H9 (cell line): Measurements from ENCODE around the gene ARHGAP22. TPM values are rescaled to one million over a fixed set of nuclear protein-coding genes. Genes with fewer than 3 reads are reported as not detected.

ENCODE experiments used
- DNase-seq: peaks from one replicate; pipeline ENCODE4 v3.0.0-alpha.2; 2017
- H2AFZ ChIP-seq: one replicate; pipeline ENCODE4 v1.6.1; 2013; ENCODE audit warnings: mild to moderate bottlenecking, low read length, control low read depth, moderate library complexity
- H2AK5ac ChIP-seq: 2 replicates; pipeline ENCODE4 v1.6.1; 2013; ENCODE audit warnings: low read length, control low read depth, mixed read lengths; ENCODE audit not compliant: insufficient read length
- H2BK120ac ChIP-seq: one replicate; pipeline ENCODE4 v1.6.1; 2013; ENCODE audit warnings: low read depth, mild to moderate bottlenecking, low read length, control low read depth, inconsistent platforms; ENCODE audit not compliant: poor library complexity, severe bottlenecking
- H2BK12ac ChIP-seq: 2 replicates; pipeline ENCODE4 v1.6.1; 2013; ENCODE audit warnings: low read length, control low read depth, mixed read lengths, low read depth; ENCODE audit not compliant: insufficient read length
- H2BK15ac ChIP-seq: 2 replicates; pipeline ENCODE4 v1.6.1; 2013; ENCODE audit warnings: low read depth, low read length, control low read depth
- H2BK20ac ChIP-seq: one replicate; pipeline ENCODE4 v1.6.1; 2013; ENCODE audit warnings: low read depth, mild to moderate bottlenecking, low read length, control low read depth, inconsistent platforms; ENCODE audit not compliant: poor library complexity, severe bottlenecking
- H2BK5ac ChIP-seq: 2 replicates; pipeline ENCODE4 v1.6.1; 2013; ENCODE audit warnings: low read length, control low read depth, mixed read lengths; ENCODE audit not compliant: insufficient read length
- H3K14ac ChIP-seq: 2 replicates; pipeline ENCODE4 v1.6.1; 2013; ENCODE audit warnings: low read length, control low read depth; ENCODE audit not compliant: insufficient read depth
- H3K18ac ChIP-seq: 2 replicates; pipeline ENCODE4 v1.6.1; 2013; ENCODE audit warnings: low read depth, mild to moderate bottlenecking, mixed read lengths, low read length, control low read depth; ENCODE audit not compliant: insufficient read length
- H3K23ac ChIP-seq: 2 replicates; pipeline ENCODE4 v1.6.1; 2013; ENCODE audit warnings: low read length, control low read depth, mixed read lengths, low read depth; ENCODE audit not compliant: insufficient read length
- H3K23me2 ChIP-seq: 2 replicates; pipeline ENCODE4 v1.6.1; 2013; ENCODE audit warnings: low read depth, mild to moderate bottlenecking, mixed read lengths, low read length, control low read depth; ENCODE audit not compliant: insufficient read length, poor library complexity, severe bottlenecking
- H3K27ac ChIP-seq: 2 replicates; pipeline ENCODE4 v1.5.1; 2013; ENCODE audit warnings: low read length, control low read depth, mixed read lengths, low read depth; ENCODE audit not compliant: insufficient read length
- H3K27me3 ChIP-seq: 2 replicates; pipeline ENCODE4 v1.6.1; 2013; ENCODE audit warnings: low read length, control low read depth, inconsistent platforms; ENCODE audit not compliant: insufficient read depth
- H3K4ac ChIP-seq: 2 replicates; pipeline ENCODE4 v1.6.1; 2013; ENCODE audit warnings: low read depth, mild to moderate bottlenecking, control low read depth, inconsistent platforms, low read length, moderate library complexity
- H3K4me1 ChIP-seq: 2 replicates; pipeline ENCODE4 v1.6.1; 2013; ENCODE audit warnings: low read length, control low read depth, inconsistent platforms; ENCODE audit not compliant: insufficient read depth
- H3K4me2 ChIP-seq: 2 replicates; pipeline ENCODE4 v1.6.1; 2013; ENCODE audit warnings: low read length, control low read depth, mixed read lengths; ENCODE audit not compliant: insufficient read length, insufficient read depth
- H3K56ac ChIP-seq: 2 replicates; pipeline ENCODE4 v1.6.1; 2013; ENCODE audit warnings: low read depth, mild to moderate bottlenecking, mixed read lengths, low read length, control low read depth; ENCODE audit not compliant: insufficient read length
- H3K79me1 ChIP-seq: 2 replicates; pipeline ENCODE4 v1.6.1; 2013; ENCODE audit warnings: low read depth, mild to moderate bottlenecking, moderate library complexity, low read length, control low read depth, inconsistent platforms; ENCODE audit not compliant: insufficient read depth, poor library complexity, severe bottlenecking
- H3K79me2 ChIP-seq: 2 replicates; pipeline ENCODE4 v1.6.1; 2013; ENCODE audit warnings: low read length, control low read depth, inconsistent platforms; ENCODE audit not compliant: insufficient read depth
- H3K9ac ChIP-seq: 2 replicates; pipeline ENCODE4 v1.6.1; 2013; ENCODE audit warnings: low read length, control low read depth, mixed read lengths; ENCODE audit not compliant: insufficient read length; ENCODE audit errors: extremely low read depth
- H3K9me3 ChIP-seq: one replicate; pipeline ENCODE4 v1.6.1; 2013; ENCODE audit warnings: low read depth, low read length, inconsistent platforms; ENCODE audit not compliant: control insufficient read depth
- H3T11ph ChIP-seq: one replicate; pipeline ENCODE4 v1.6.1; 2013; ENCODE audit warnings: mild to moderate bottlenecking, low read length, control low read depth, inconsistent platforms
- H4K20me1 ChIP-seq: one replicate; pipeline ENCODE4 v1.6.1; 2013; ENCODE audit not compliant: control insufficient read depth, insufficient read length, insufficient read depth
- H4K5ac ChIP-seq: 2 replicates; pipeline ENCODE4 v1.6.1; 2013; ENCODE audit warnings: low read depth, mild to moderate bottlenecking, mixed read lengths, low read length, control low read depth; ENCODE audit not compliant: insufficient read length
- H4K8ac ChIP-seq: replicated peaks from 2 replicates; pipeline ENCODE4 v1.6.1; 2013; ENCODE audit warnings: low read length, control low read depth, mixed read lengths, low read depth; ENCODE audit not compliant: insufficient read length
- H4K91ac ChIP-seq: 2 replicates; pipeline ENCODE4 v1.6.1; 2013; ENCODE audit warnings: low read depth, mild to moderate bottlenecking, moderate library complexity, mixed read lengths, low read length, control low read depth; ENCODE audit not compliant: insufficient read length
- H3K27ac Mint-ChIP-seq, 3 experiments: 2 replicates in 2 of 3; 3 replicates in 1 of 3; pipeline ENCODE4 v1.8.0; 2020 to 2021; ENCODE audit warnings: mixed read lengths in 3 of 3, mild to moderate bottlenecking in 1 of 3, moderate library complexity in 1 of 3
- H3K27me3 Mint-ChIP-seq: 2 replicates; pipeline ENCODE4 v1.8.0; 2021; ENCODE audit warnings: low read depth, mild to moderate bottlenecking, moderate library complexity, mixed read lengths
- H3K36me3 Mint-ChIP-seq, 3 experiments: 2 replicates in 2 of 3; 3 replicates in 1 of 3; pipeline ENCODE4 v1.8.0; 2020 to 2021; ENCODE audit warnings: low read depth in 3 of 3, mixed read lengths in 3 of 3; ENCODE audit not compliant: insufficient read depth in 1 of 3
- H3K4me1 Mint-ChIP-seq, 2 experiments: 2 replicates each; pipeline ENCODE4 v1.8.0; 2020; ENCODE audit warnings: mixed read lengths in 2 of 2
- H3K4me3 Mint-ChIP-seq, 2 experiments: 2 replicates in 1 of 2; 3 replicates in 1 of 2; pipeline ENCODE4 v1.8.0; 2020 to 2021; ENCODE audit warnings: mild to moderate bottlenecking in 2 of 2, mixed read lengths in 2 of 2, moderate library complexity in 1 of 2
- H3K9me3 Mint-ChIP-seq, 2 experiments: 2 replicates in 1 of 2; 3 replicates in 1 of 2; pipeline ENCODE4 v1.8.0; 2020; ENCODE audit warnings: mild to moderate bottlenecking in 2 of 2, mixed read lengths in 2 of 2, moderate library complexity in 1 of 2
- CTCF ChIP-seq: fragments of 200-600 bp; sonication (generic); conservative IDR thresholded peaks from 3 replicates; pipeline ENCODE4 v1.8.0; 2021; ENCODE audit warnings: antibody characterized with exemption, mild to moderate bottlenecking
- WGBS: extraction: QIAGEN DNeasy Blood & Tissue Kit; methylation state at CpG from one replicate; pipeline ENCODE4 v1.1.7; 2013; ENCODE audit warnings: missing lambda C conversion rate, low lambda C conversion rate, mixed read lengths; ENCODE audit not compliant: insufficient read length; ENCODE audit errors: extremely low coverage; 5-methylcytosine and 5-hydroxymethylcytosine counted together
- total RNA-seq: library from RNA; stranded (reverse); gene quantifications from 2 replicates; pipeline ENCODE4 v1.2.1, GENCODE V29; 2021

ARHGAP22 gene
- total RNA-seq, 1 experiment from 2014 or later, result 7.4 TPM

- no peak overlapping the region for H3K4me2 ChIP-seq
- no peak overlapping the region for H3K18ac ChIP-seq
- H3K9ac ChIP-seq, result no peak overlapping the region
- no peak overlapping the region for H3K27ac Mint-ChIP-seq
- no peak overlapping the region for H4K5ac ChIP-seq
- no peaks in the 10 kb centered on the region for H3K23me2 ChIP-seq
- H3K79me2 ChIP-seq, result no peaks in the 10 kb centered on the region
- H3K79me1 ChIP-seq, result no peaks in the 10 kb centered on the region
- no peaks in the 10 kb centered on the region for H3K27me3 ChIP-seq
- H3T11ph ChIP-seq, result no peak overlapping the region
- no peak overlapping the region for H2BK5ac ChIP-seq
- H3K36me3 Mint-ChIP-seq, result no peaks in the 10 kb centered on the region; a peak in 1 of 7 replicates
- H4K8ac ChIP-seq, result no peak overlapping the region
- H3K4me1 Mint-ChIP-seq, result 0 out of 4 replicates have a peak, but pooled peaks cover 0 to 5% of the 10 kb centered on the region in 2 experiments
- H3K9me3 ChIP-seq, result no peaks in the 10 kb centered on the region
- DNase-seq, result no peak
- no peak overlapping the region for H3K56ac ChIP-seq
- no peak overlapping the region for H3K23ac ChIP-seq
- no peaks in the 10 kb centered on the region for H4K20me1 ChIP-seq
- no peak overlapping the region for H3K14ac ChIP-seq
- H2BK12ac ChIP-seq, result no peak overlapping the region
- no peaks in the 10 kb centered on the region; the same call in 1 of the 2 replicates for H3K4me1 ChIP-seq
- H2AFZ ChIP-seq, result no peak overlapping the region
- H2BK20ac ChIP-seq, result no peak overlapping the region
- H3K27ac ChIP-seq, result no peak overlapping the region
- no peak overlapping the region for H3K4ac ChIP-seq
- no peak for TF ChIP-seq CTCF
- H3K9me3 Mint-ChIP-seq, result no peaks in the 10 kb centered on the region
- H3K27me3 Mint-ChIP-seq, result peaks cover 10% of the 10 kb centered on the region
- no peak overlapping the region for H2BK15ac ChIP-seq
- H3K4me3 Mint-ChIP-seq, result no peak overlapping the region
- WGBS, result no CpG with 5 or more reads among the region's 2 CpGs
- H2AK5ac ChIP-seq, result no peak overlapping the region
- no peak overlapping the region for H2BK120ac ChIP-seq
- no peak overlapping the region for H4K91ac ChIP-seq
Observed at GRCh38 chr10:48627984-48628609, 23.2 kb upstream of the ARHGAP22 start.
